Measurements from ENCODE around the gene PKIB. TPM values are rescaled to one million over a fixed set of nuclear protein-coding genes. Genes with fewer than 3 reads are reported as not detected.

PKIB gene
- total and polyA plus RNA-seq, 10 of the 15 experiments (the other 5 are each of a cell fraction or from before 2014, with no cell fraction given) = 0.20 to 1.8 (median 0.87) TPM

GRCh38 chr6:122702841-122703240 lies 92.6 kb downstream of the PKIB start:
- intact Hi-C loops (cut with micrococcal nuclease; ENCODE audit: unreplicated experiment) = no loop called here
- no peak for DNase-seq (ENCODE audit: low read depth, low spot score)
- TF ChIP-seq SMARCA5 (IDR thresholded peaks at IDR 0.05) (no peak), ATF7 (IDR thresholded peaks at IDR 0.05; ENCODE audit: low read depth) (no peak), EZH2 (IDR thresholded peaks at IDR 0.05; ENCODE audit: borderline replicate concordance, control insufficient read depth, low read depth, low read length) (no peak), ZZZ3 (IDR thresholded peaks at IDR 0.05; ENCODE audit: control insufficient read depth, insufficient read length, low read depth) (no peak), BCLAF1 (IDR thresholded peaks at IDR 0.05) (no peak), WRNIP1 (IDR thresholded peaks at IDR 0.05; ENCODE audit: borderline replicate concordance, low read depth, low read length) (no peak), USF1 (IDR thresholded peaks at IDR 0.05; ENCODE audit: borderline replicate concordance, extremely low read length, insufficient read depth, low read depth, low read length) (no peak), CBFB (IDR thresholded peaks at IDR 0.05; ENCODE audit: low read depth) (no peak), BMI1 (IDR thresholded peaks at IDR 0.05; ENCODE audit: borderline replicate concordance) (no peak), MXI1 (IDR thresholded peaks at IDR 0.05; ENCODE audit: low read depth, low read length) (no peak), TBL1XR1 (IDR thresholded peaks at IDR 0.05; ENCODE audit: low read depth, low read length) (no peak), NRF1 (conservative IDR thresholded peaks at IDR 0.05; ENCODE audit: low read depth, low read length) (no peak), ZNF217 (IDR thresholded peaks at IDR 0.05) (no peak), MTA2 (IDR thresholded peaks at IDR 0.05; ENCODE audit: low read depth) (no peak), ZBTB40 (IDR thresholded peaks at IDR 0.05; ENCODE audit: borderline replicate concordance) (no peak), STAT1 (conservative IDR thresholded peaks at IDR 0.05) (no peak)

More at GRCh38 chr6:122702841-122703240, 92.6 kb downstream of the PKIB start:
- no peaks in the 10 kb centered on the region for H3K79me2 ChIP-seq (ENCODE audit: control insufficient read depth, insufficient read depth, low read length)
- no peaks in the 10 kb centered on the region for H3K4me1 ChIP-seq (ENCODE audit: control insufficient read depth, insufficient read depth, low read length)
- no peak overlapping the region for H3K4me2 ChIP-seq (ENCODE audit: control insufficient read depth, insufficient read depth)
- no peaks in the 10 kb centered on the region for H3K9me3 ChIP-seq (replicated peaks; ENCODE audit: control insufficient read depth, insufficient read depth, low read length)
- ChIA-PET CTCF (interaction anchor here (0.6 to 1.7 kb wide), 3 partner anchors 9 to 18 kb away, joined by 4 read pairs; no protein-coding TSS in a partner anchor), RAD21 (ENCODE audit: unreplicated experiment) (interaction anchor here (1.1 to 1.7 kb wide), 3 partner anchors 21 to 37 kb away, joined by 3 to 5 read pairs (median 3); no protein-coding TSS in a partner anchor), SMC1A (ENCODE audit: uncharacterized antibody, unreplicated experiment) (interaction anchor here (1.6 to 18.7 kb wide), 2 partner anchors 8 to 24 kb away, joined by 4 to 215 read pairs; no protein-coding TSS in a partner anchor), POLR2A (interaction anchor here (1.6 kb wide), 1 partner anchor 8 kb away, joined by 3 read pairs; no protein-coding TSS in a partner anchor)
- 7% methylated on average over 3 of the region's 3 CpGs for WGBS (ENCODE audit: insufficient coverage, insufficient replicate concordance, low lambda C conversion rate, missing lambda C conversion rate)
- no peaks in the 10 kb centered on the region for H3K36me3 ChIP-seq (ENCODE audit: control insufficient read depth in 2 of 2, insufficient read depth in 2 of 2, low read length in 1 of 2)
- H4K20me1 ChIP-seq (ENCODE audit: control insufficient read depth, insufficient read depth) = no peaks in the 10 kb centered on the region
- ATAC-seq (no peak), FAIRE-seq (no peak)
- no TSS peak for BruUV-seq (replicated peaks)
- no peak overlapping the region for H3K27ac ChIP-seq (ENCODE audit: control insufficient read depth, insufficient read depth)
- no peak overlapping the region for H2AFZ ChIP-seq (ENCODE audit: control insufficient read depth, low read depth, low read length)
- in situ Hi-C loops (cut with MboI) = no loop called here
- no peak overlapping the region for H3K4me3 ChIP-seq
- H3K27me3 ChIP-seq (replicated peaks in 1 of 2; ENCODE audit: control insufficient read depth in 2 of 2, insufficient read depth in 2 of 2, low read length in 1 of 2) = no peaks in the 10 kb centered on the region
- no peak overlapping the region for H3K9ac ChIP-seq (ENCODE audit: control insufficient read depth, insufficient read depth, low read length)

Data from GM12878 (cell line).